HG02973 (cell line): Measurements from ENCODE around the gene FFAR2.
"Not testable (repeated sequence)": the region's sequence is repeated elsewhere in the genome, so short reads cannot be mapped to it uniquely, and the experiment has no call there.

Experiments
- ATAC-seq: cut with Tn5 transposase; IDR thresholded peaks from one replicate; pipeline ENCODE4 v1.9.1; 2021; ENCODE audit warnings: moderate library complexity; ENCODE audit not compliant: unreplicated experiment

The FFAR2 gene

DNA sequence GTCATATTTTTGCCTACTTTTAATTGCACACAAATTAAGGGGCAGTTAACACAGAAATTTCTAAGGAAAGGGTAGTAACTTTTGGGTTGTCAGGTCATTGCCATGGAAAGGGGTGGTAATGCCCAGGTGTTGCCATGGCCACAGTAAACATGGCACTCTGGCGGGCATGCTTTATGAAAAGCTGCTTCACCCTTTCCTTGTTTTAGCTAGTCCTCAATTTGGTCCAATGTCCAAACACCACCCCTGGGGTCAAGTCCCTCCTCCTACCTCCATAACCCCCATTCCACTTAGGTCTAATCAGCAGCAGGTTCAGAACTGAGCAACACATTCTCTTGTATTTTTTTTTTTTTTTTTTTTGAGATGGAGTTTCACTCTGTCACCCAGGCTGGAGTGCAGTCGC lies 6.6 kb downstream of the FFAR2 start:
- no peak for ATAC-seq

DNA sequence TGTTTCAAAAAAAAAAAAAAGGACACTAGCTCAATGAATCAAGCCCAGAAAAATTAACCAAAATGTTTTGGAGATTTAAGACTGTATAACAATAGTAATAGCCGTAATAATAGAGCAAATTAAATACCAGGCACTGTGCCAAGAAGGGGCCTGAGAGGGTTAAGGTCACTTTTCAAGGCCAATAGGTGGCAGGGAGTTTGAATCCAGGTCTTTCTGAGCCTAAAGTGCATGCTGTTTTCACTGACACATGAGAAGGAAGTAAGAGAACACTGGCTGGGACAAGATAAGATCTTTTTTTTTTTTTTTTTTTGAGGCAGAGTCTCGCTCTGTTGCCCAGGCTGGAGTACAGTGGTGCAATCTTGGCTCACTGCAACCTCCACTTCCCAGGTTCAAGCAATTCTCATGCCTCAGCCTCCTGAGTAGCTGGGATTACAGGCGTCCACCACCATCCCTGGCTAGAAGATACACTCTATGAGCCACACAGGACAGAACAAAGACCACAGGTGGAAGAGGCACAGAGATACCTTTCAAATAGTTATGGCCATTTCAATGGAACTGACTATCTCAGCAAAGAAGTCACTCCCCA lies 7.7 kb downstream of the FFAR2 start:
- ATAC-seq: no peak

DNA sequence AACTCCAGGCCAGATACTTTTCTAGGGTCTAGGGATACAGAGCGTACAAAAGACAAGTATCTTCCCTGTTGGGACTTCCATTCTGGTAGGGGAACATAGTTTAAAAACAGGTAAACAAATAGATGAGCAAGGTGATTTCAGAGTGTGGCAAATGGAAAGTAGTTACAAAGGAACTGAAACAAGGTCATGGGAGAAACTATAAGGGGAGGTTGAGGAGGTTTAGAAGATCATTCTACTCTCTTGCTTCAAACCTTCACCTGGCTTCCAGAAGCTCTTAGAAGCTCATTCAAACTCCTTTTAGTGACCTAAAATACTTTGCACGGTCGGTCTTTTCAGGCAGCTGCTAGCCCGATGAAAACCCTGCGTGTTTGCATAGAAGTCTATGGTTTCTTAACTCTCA lies 9.1 kb downstream of the FFAR2 start:
- ATAC-seq: no peak

DNA sequence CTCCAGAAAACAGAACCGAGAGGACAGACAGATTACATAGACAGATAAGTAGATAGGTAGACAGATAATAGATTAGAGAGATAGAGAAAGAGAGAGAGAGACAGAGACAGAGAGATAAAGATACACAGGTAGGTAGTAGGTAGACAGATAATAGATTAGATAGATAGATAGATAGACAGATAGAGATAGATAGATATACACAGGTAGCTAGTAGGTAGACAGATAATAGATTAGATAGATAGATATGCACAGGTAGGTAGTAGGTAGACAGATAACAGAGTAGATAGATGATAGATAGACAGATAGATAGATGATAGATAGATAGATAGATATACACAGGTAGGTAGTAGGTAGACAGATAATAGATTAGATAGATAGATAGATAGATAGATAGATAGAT lies 10.1 kb downstream of the FFAR2 start:
- ATAC-seq: no peak

DNA sequence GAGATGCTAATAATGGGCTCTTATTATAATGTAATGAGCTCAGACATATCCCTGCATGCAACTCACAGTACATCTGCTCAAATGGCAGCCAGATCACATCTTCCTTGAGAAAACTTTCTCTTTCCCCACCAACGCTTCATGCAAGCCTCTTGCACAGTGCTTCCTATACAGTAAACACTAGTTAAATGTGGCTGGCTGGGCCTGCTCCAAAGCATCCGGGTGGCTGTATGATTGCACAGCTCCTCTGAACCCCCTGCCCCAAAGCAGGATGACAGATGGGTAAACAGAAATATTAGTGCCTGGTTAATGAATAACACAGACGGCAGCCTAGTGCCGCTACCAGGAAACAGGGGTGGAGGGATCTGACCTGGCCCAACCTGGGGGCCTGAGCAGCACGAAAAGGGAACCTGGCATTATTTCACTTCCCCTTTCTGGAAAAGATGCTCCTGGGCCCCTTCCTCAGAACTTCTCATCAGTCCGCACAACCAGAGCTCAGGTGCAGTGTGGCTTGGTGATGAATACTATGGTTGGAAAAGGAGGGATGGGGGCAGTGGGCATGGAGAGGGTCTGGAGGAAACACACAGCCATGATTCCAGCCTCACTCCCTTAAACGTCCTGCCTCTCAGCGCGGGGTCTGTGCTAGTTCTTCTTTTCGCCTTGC lies 10.8 kb downstream of the FFAR2 start:
- peak; percentile 43 for ATAC-seq

DNA sequence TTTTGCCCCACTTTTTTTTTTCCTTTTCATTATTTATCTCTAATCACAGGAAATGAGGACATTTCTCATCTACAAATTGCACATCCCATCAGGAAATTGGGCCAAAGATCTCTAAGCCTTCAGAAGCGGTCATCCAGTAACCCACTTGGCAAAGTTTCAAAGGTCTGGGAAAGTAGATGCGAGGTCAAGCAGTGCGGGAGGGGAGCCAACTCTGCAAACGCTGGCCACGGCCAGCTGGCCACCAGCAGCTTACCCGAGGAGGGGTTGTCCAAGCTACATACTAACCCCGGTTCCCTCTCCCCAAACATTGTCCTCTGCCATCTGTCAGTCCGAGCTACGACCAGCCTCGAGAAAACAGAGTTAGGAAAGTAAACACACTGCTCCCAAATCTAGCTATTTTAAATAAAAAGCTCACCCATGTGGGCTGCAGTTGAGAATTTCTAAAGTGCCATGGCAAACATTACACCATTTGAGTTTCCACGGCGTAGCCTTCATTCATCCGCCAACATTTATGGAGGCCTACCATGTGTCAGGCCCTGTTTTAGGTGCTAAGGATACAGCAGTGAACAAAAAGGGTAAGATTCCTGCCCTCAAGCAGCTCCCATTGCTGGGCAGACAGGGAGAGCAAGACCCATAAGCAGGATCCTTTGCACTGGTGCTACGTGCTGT lies 11.5 kb downstream of the FFAR2 start:
- ATAC-seq: no peak

DNA sequence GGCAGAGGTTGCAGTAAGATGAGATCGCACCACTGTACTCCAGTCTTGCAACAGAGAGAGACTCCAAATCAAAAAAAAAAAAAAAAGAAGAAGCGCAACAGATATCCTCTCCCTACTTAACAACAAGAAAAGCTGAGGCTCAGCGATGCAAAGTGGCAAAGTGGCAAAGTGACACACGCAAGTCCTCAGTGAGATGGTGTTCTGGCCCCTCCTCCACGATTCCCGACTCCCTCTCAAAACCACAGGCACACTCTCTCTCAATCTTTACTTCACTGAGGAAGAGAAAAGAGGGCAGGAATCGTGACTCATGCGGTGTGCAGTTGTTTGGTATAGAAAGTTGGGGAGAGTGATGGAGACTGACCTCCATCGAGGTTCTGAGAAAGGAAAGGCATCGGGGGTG lies 12.6 kb downstream of the FFAR2 start:
- ATAC-seq: no peak

DNA sequence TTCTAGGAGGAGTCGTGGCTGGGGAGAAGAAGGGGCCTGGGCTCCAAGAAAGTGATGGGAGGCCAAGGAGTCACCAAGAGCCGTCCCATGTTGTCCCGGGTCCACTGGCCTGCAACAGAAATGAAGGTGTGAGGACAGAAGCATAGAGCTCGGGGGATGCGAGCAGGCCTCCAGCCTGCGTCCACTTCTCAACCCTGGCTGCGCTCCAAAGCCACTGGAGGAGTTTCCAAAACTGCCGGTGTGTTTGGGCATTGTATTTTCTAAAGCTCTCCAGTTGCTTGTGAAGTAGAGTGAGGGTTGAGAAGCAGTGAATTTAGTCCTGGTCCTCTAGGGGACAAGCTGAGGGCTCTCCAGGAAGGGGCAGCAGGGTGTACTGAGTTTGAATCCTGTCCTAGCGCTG lies 13.0 kb downstream of the FFAR2 start:
- no peak for ATAC-seq

DNA sequence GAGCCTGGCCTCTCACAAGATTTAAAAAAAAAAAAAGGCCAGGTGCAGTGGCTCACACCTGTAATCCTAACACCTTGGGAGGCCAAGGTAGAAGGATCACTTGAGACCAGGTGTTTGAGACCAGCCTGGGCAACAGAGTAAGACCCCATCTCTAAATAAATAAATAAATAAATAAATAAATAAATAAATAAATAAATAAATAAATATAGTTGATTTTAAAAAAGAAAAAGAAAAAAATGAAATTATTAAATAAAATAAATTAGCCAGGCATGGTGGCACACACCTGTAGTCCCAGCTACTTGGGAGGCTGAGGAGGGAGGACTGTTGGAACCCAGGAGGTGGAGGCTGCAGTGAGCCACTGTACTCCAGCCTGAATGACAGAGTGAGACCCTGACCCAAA lies 13.7 kb downstream of the FFAR2 start:
- ATAC-seq: not testable (repeated sequence)

DNA sequence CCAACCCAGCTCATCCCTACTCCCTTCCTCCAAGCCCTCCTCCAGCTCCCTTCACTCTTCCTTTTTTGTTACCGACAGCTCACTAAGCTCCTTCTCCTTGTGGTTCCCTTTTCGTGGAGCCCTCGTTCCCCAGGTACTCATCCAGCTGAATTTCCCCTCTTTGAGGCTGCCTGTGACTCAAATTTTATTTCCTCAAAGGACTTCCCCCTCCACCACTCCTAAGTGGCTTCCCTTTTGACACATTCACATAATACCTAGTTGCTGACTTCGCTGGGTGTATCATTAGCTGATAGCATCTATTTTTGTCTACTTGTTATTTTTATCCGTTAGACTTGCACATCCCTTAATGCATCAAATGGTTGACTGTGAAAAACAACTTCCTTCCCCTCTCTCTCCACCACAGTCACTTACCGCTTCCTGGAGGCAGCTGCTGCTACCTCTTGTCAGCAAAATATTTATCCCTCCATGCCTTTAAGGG lies 14.5 kb downstream of the FFAR2 start:
- ATAC-seq: peak; percentile 50

DNA sequence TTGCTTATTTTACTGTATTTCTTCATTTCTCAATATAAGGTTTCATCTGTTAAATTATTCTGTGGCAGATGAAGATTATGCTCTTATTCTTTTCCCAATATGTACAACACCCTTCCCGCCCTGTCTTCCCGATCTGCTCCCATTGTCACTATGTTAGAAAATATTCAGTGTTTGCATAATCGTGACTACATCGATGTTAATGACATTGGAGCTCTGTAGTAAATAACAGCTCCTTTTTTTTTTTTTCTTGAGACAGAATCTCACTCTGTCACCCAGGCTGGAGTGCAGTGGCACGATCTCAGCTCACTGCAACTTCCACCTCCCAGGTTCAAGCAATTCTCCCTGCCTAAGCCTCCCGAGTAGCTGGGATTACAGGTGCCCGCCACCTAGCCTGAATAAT lies 14.9 kb downstream of the FFAR2 start:
- ATAC-seq: not testable (repeated sequence)

DNA sequence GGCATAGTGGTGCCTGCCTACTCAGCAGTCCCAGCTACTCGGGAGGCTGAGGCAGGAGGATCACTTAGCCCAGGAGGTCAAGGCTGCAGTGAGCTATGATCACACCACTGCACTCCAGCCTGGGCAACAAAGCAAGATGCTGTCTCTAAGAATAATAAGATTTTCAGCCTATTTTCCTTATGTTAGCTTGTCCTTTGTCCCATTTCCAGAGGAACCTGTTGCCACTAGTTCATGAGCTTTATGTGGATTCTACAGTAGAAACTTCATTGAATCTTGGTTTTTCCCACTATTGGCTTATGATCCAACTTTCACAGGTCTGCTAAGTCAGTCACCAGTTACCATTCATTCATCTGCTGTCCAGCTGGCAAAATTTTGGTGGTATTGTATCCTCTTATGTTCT lies 18.2 kb downstream of the FFAR2 start:
- ATAC-seq: no peak

DNA sequence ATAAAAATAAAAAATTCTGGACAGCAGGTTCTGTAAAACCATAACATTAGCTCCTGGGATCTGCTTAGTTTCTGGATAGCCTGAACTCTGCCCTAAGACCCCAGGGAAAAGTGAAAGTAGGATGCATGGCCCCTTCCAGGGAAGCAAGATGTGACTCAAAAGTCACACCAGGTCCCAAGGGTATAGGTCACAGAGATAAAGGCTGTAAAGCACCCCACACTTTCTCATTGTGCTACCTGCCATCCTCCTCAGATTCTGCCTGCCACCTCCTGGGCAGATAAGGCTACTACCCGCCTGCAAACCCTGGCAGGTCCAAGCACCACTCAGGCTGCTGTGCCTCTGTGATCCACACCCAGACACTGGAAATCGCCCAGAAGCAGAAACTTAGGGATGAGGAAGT lies 20.6 kb downstream of the FFAR2 start:
- ATAC-seq: peak; percentile 60

DNA sequence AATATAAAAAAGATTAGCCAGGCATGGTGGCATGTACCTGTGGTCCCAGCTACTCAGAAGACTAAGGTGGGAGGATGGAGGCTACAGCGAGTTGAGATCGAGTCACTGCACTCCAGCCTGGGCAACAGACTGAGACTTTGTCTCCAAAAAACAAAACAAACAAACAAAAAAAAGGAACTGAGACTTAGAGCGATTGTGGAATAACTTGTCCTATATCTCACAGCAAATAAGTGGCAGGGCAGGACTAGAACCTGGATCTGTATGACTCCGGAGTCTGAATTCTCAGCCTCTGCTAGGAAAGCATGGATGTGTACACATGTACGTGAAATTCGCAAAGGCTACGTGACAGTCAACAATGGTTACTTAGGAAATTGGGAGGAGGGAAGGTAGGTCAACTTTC lies 22.1 kb downstream of the FFAR2 start:
- no peak for ATAC-seq

DNA sequence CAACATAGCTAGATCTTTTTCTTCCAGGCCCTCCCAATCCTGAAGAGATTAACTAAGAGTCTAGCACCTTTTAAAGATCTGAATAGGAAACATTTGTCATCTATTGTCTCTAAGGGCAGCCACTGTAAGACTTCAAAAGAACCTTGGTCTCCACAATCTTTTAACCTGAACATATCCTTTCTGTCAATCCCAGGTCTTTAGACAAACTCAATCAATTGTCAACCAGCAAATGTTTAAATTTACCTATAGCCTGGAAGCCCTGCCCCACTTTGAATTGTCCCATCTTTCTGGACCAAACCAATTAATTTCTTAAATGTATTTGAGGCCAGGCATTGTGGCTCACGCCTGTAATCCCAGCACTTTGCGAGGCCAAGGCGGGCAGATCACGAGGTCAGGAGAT lies 23.0 kb downstream of the FFAR2 start:
- ATAC-seq: not testable (repeated sequence)

DNA sequence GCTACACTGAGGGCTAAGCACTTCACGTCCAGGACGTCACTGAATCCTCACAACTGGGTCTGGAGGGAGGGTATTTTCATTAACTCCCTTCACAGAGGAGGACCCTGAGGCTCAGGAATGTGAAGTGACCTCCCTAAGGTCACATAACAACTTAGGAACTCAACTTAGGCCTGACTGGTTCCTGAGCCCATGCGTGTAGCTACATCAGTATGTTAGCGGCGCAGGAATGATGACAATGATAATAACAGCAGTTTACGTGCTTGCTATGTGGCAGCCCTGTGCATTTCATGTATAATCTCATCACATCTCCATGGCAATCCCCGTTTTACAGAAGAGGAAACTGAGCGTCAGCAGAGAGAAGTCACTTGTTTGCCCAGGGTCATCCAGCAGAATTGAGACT lies 23.9 kb downstream of the FFAR2 start:
- ATAC-seq: no peak

DNA sequence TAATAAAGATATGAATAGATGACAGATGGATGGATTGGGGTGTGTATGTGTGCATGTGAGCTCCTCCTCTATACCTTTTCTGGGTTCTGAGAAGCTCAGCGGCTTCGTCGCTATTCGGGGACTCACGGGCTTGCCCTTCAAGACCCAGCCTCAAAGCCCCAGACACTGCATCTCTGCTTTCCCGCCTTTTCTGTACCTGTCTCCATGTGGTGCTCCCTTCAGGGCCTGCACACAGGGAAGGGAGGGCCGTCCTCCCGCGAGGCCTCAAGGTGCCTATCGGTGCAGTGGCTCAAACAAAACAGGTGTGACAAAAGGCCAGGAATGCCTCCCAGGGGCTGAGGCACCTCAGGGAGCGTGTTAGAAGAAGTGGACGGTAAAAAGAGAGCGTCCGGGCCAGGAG lies 26.0 kb downstream of the FFAR2 start:
- no peak for ATAC-seq

DNA sequence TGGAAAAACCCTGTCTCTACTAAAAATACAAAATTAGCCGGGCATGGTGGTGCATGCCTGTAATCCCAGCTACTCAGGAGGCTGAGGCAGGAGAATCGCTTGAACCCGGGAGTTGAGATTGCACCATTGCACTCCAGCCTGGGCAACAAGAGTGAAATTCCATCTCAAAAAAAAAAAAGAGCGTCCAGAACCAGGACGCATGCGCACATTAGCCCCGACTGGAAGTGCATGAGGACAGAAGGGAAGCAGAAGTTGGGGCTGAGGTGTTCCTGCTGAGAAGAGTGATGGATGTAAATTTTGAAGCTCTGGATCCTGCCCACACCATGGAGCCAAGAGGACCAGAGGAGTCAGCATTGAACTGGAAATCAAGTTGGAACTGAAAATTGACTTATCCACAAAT lies 26.5 kb downstream of the FFAR2 start:
- ATAC-seq: not testable (repeated sequence)

DNA sequence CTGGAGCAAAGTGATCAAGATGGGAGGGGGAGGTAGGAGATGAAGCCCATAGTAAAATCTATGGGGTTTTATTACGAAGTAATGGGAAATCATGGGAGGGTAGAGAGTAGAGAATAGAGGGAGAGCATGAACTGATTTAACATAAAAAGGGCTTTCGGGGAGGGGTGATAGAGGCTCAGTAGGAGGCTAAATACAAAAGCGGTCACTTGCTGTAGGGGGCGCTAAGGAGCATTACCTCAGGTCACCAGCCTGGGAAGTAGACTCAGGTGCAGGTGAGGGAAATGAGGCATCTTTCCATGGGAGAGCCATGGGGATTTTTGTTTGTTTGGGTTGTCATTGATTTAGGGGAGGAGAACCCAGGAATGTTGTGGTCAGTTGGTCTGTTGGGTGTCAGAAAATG lies 28.1 kb downstream of the FFAR2 start:
- no peak for ATAC-seq

DNA sequence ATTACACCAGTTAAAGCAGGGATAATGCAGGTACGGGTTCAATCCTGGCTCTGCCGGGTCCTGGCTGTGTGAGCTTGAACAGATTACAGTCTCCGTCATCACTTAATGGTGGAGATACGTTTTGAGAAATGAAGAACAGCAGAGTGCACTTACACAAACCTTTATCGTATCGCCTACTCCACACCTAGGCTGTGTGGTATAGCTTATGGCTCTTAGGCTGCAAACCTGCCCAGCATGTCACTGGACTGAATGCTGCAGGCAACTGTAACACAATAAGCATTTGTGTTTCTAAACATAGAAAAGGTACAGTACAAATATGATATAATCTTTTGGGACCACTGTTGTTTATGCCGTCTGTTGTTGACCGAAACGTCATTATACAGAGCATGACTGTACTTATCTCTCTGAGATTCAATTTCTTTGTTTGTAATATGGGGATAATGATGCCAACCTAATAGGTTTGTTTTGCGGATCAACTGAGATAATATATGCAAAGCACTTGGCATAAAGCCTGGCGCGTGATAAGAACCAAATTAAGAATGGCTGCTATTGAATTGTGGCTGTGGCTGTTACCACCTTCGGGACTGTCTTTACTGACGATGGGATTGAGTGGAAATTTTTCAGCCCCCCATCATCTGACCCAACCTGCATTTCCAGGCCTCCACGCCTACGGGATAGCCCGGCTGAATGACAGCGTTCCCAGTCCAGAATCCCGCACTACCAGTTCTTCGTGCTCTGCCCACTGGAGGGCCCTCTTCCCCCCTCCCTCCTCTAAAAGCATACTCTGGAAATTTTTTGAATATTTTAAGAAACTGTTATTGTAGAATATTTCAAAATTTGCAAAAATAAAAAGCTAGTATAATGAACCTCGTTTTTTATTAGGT lies 31.0 kb downstream of the FFAR2 start:
- ATAC-seq: no peak

DNA sequence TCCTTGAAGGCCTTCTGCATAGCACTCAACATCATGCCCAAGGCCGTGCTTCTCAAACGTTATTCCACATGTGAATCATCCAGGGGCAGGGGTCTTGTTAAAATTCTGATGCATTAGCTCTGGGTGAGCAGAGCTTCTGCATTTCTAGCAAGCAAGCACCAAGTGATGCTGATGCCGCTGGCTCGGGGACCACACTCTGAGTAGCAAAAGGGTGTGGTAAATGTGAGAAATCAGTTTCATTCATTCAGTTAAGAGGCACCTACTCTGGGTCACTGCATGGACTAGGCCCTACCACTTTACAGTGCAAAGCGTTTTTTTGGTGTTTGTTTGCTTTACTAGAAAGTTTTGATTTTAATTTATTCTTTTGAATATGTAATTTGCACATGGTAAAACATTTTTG lies 35.0 kb downstream of the FFAR2 start:
- no peak for ATAC-seq
